Measurements from ENCODE around the gene SMOC1.

The SMOC1 gene

GRCh38 chr14:69865701-69866365 is 13.4 kb upstream of the SMOC1 start:
- DNase-seq = no peak

DNA sequence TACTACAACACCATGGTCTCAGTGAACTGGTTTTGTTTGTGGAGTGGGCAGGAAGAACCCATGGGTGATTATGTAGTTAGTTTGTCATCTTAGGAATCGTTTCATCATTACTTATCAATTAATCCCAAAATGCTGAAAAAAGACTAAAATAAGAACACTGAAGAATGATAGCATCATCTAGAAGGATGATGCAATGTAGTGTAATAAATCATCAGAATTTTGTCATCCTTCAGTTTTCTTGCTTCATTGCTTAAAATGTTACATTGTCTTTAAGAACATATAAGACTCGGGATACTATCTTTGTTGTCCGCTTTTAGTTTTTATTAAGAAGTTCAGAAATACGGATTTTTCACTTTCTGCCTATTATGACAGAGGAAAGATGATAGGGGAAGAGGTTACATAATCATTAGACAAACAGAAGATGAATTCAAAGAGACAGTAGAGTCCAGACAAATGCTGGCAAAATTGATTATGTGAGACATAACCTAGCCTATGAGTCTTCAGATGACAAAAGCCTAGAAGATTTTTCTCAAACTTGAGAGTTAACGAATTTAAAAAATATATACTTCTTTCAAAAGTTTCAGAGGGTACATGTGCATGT is 10.8 kb upstream of the SMOC1 start:
- no peak for DNase-seq

- no peak for DNase-seq
Measured at GRCh38 chr14:69870613-69871012, 8.6 kb upstream of the SMOC1 start.

DNA sequence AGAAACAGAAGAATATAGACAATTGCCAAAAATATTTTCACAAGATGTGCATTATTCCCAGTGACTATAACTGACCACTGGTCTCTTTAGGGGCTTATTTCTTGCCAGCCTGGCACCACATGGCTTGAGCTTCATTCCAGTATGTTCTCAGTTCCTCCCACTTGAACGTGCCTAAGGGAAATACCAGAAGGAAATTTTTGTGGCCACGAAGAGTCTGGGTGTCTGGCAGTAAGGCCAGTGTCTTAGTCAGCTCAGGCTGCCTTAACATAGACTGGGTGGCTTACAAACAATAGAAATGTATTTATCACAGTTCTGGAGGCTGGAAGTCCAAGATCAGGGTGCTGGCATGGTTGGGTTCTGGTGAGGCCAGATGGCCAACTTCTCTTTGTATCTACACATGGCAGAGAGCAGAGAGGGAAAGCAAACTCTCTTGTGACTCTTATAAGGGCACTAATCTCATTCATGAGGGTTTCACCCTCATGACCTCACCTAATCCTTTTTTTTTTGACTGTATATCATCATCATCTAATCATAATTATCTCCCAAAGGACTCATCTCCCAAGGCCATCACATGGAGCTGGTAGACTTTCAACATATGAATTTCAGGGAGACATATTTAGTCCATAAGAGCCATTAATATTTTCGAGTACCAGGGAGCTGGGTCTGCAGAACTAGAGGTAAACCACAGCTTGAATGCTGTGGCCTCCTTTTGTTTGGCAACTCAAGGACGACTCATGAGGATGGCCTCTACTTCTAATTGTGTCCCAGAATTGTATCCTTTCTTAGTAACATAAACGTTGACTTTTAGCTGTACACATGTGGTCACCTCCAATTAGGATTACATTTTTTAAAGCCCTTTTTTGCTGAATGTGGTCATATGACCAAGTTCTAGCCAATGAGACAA is 5.1 kb upstream of the SMOC1 start:
- DNase-seq = no peak

DNA sequence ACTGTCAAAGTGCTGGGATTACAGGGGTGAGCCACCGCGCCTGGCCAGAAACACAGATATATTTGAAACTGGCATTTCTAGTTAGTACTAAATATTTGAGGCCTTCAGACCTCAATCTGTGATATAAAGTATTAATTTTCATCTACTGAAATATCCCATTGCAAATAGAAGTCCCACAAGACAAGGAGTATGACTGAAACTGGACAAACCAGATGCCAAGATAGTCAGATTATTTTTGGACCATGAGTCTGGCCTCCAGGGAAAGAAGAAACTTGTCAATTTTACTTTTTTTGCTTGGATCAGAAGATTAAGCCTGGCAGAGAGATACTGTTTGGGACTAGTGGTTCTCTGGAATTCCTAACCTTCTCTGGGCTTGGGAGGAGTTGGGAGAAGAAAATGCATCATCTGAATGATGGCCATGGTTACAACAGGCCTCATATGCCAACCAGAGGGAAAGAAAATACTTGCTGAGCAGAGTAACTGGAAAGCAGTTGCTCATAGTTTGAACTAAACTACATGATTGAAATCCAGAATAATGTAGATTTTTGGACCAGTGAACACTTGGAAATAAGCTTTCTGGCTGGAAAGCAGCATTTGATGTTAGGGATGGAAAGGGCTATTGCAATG is 2.9 kb upstream of the SMOC1 start:
- no peak for DNase-seq

- DNase-seq = no peak
Measured at GRCh38 chr14:69876848-69877306, 2.3 kb upstream of the SMOC1 start.

- no peak for DNase-seq
Measured at GRCh38 chr14:69877492-69877891, 1.7 kb upstream of the SMOC1 start.

- no peak for DNase-seq
Measured at GRCh38 chr14:69878251-69878650, 965 bp upstream of the SMOC1 start.

DNA sequence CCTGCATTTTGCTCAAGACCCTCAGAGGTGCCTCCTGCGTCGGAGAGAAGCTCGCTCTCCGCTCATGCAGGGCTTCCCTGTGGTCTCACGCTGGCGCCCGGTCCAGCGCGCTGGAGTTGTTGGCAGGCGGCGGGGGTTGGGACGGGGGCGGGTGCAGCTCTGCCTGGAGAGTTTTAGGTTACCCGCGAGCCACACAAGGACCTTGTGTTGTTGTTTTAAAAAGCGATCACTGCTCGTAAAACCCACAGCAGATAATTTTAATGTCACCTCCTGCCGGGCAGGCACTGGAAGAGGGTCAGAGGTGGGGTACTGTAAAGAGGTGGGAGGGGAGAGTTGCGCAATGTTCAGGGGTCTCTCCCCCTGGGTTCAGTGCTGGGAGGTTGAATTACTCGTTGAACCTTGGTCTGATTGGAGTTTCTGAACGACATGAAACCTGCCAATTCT is 850 bp downstream of the SMOC1 start:
- no peak for DNase-seq

GRCh38 chr14:69880893-69881292 is 1.7 kb downstream of the SMOC1 start:
- DNase-seq = no peak

DNA sequence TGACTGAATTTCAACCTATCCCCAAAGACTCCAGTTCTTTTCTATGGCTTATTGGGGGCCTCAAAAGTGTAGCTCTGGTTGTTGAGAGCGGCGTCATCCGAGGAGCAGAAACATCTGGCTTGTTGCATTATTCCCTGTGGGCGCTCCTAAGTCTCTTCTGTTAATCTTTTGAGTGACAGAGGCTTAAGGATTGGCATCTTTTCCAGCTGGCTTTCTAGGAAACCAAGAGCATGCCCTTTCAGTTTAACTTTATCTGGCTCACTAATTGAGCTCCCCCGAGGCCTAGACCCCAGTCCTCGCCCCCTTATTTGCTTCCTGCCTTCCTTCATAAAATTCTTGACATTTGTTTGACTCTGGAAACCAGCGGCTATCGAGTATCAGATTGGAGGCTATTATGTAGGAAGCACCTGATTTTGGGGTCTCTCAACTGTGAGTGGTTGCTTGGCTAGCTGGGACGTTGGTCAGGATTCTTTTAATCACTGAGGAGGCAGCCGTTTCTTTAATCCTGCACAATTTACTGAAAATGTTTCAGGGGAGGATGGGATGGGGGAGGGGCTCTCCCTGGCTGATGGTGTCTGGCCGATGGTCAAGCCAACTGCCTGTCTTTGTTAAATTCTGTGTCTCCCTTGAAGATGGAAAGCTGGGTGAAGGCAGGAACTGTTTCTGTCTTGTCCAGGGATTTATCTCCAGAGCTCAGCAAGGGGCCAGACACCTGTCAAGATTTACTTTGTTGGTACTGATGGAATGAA is 3.1 kb downstream of the SMOC1 start:
- DNase-seq = no peak

DNA sequence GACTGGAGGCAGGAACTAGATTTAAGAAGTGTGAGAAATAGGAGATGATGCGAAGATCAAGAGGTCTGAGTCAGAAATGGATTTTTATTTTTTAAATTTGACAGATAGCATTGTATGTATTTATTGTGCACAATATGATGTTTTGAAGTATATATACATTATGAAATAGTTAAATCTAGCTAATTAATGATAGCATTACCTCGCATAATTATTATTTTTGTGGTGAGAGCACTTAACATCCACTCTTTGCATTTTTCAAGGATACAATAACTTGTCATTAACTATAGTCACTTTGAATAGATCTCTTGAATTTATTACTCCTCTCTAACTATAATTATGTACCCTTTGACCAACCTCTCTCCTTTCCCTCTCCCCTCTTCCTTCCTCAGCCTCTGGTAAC is 3.7 kb downstream of the SMOC1 start:
- DNase-seq = no peak

GRCh38 chr14:69886453-69887242 is 7.4 kb downstream of the SMOC1 start:
- no peak for DNase-seq

DNA sequence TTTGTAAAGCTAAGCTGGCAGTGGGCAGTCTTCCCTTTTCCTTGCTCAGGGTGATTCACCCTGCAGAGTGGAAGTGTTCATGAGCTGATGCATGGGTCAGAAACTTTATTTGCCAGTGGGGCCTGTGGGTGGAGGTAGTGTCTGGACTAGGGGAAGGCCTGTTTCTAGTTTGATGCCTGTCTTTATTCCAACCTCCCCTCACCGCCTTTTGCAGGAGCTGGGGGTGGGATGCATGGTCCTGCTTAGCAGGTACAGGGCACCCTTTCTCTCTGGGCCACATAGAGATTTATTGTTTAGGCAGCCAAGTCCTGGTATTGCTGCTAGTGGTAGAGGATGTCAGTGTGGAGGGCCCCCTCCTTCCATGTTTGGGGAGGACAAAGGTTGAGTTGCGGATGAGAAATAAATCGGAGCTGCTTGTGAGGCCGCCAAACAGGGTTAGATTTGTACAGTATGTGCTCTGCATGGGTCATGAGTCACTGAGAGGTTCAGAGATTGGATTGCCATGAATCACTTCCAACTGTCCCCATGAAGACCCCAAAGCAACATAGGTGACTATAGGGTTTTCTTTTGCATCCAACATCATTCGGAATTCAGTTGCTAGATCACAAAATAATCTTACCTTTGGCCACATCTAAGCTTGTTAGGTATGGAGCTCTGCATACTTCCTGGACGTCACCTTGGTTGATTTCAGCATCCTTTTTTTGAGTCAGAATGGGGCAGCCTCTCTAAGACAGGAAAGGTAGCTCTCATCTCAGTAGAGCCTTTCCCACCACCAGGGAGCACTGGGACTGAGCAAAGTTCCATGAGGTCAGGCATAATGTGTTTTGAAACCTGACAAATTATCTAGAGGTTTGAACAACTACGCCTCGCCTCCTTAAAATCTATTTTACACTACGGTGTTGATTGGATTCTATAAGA is 8.8 kb downstream of the SMOC1 start:
- no peak for DNase-seq

- DNase-seq = no peak
Measured at GRCh38 chr14:69891422-69891821, 12.2 kb downstream of the SMOC1 start.

DNA sequence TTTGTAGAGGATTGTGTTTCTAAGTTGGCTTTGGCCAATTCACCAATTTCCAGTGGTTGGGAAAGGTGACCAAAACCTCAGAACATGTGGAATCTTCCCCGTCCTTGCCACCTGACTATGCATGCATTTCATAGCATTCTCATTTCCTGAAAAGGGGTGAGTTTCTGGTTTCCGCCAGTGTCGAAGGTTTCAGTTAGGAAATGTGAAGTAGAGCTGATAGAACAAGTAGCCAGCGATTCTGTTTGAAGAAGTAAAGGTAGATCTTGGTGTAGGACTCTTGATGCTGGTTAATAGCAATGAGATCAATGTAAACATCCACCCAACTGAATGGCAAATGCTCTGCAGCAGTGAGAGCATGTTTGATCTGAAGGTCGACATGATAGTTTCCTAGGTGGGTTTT is 15.9 kb downstream of the SMOC1 start:
- no peak for DNase-seq

DNA sequence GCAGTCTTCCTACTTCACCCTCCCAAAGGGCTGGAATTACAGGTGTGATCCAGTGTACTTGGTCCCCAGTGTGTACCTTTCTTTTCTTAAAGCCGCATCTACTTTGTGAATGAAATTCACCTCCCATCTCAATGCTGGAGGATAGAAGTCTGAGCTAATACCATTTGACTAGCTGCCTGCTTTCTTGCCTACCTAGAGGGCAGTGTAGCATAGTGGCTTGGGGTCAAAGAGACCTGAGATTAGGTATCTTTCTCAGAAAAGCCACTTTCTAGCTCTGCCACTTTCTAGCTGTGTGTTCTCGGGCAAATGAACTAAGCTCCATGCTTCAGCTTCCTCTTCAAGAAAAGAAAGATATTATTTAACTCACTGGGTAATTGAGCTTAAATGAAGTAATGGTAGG is 16.9 kb downstream of the SMOC1 start:
- no peak for DNase-seq

GRCh38 chr14:69896972-69897371 is 17.8 kb downstream of the SMOC1 start:
- DNase-seq = no peak

DNA sequence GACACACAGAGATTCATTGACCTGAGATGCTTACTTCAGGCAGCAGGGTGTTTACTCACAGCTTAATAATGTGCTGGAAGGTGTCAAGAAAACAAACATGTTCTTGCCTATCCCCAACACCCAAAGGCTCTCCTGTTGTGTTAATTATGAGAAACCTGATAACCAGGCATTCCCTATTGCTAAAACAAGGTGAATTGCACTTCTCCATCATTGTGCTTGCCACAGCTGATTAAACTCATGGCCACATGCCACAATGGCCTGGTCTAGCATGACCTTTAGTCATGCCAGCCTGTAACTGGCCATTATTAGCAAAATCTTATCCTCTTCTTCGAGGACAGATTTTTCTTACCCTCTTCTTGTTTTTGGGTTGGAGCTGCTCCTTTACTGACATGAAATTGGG is 21.4 kb downstream of the SMOC1 start:
- DNase-seq = no peak

DNA sequence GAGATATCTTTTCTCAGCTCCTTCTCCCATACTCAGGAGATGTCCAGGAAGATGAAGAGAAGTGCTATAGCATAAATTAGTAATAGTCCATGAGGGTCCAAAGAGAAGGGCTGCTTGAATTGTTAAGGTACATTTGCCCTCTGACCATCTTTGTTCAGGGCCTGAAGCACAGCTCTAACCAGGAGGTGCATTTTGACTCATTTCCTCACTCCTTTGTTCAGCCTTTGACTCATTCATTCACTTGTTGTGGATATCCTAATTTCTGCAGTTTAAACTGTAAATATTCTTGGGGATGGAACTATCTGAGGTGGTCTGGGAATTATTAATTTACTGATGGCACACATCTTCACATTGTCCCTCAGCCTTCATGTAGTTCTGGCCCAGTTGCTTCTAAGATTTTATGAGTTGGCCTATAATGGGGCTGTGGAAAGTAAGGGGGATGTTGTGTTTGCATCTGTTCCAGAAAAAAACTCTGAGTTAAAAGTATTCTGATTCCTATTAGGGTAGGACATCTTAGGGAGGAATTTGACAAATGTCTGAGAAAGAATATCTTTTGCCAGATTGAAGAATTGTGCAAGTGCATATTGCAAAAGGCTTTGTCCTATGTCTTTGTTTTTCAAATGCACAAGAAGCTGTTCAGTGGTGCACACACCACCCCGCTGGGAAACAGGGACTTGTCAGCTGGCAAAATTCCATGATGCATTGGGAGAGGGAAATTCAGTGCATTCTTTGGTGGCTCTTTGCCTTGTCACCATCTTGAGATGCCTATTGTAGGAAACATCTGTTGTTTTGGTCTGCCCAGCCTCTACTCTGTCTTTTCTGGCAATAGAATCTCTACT is 22.1 kb downstream of the SMOC1 start:
- DNase-seq = no peak
